Vagina (tissue), 2 donors: ENCODE measurements around the gene PLEKHA6. TPM values are rescaled to one million over a fixed set of nuclear protein-coding genes. Genes with fewer than 3 reads are reported as not detected.

Experiments
- DNase-seq, 2 donors: peaks; one replicate each; pipeline ENCODE4 v3.0.0-alpha.2; 2017; ENCODE audit errors: extremely low spot score in 2 of 2
- H3K27ac ChIP-seq: fragments of 200-600 bp; sonication (generic); one replicate; pipeline ENCODE4 v1.5.1; 2019
- H3K27me3 ChIP-seq: fragments of 200-600 bp; sonication (generic); one replicate; pipeline ENCODE4 v1.5.1; 2019
- H3K36me3 ChIP-seq, 2 donors: fragments of 200-600 bp; sonication (generic); one replicate each; pipeline ENCODE4 v1.5.1; 2017 to 2019
- H3K4me1 ChIP-seq: fragments of 200-600 bp; sonication (generic); one replicate; pipeline ENCODE4 v1.5.1; 2019
- H3K4me3 ChIP-seq, 2 donors: fragments of 200-600 bp; sonication (generic); 1 replicate in 1 of 2; 2 replicates in 1 of 2; pipeline ENCODE4 v1.5.1; 2016 to 2019
- H3K9me3 ChIP-seq: fragments of 200-600 bp; sonication (generic); one replicate; pipeline ENCODE4 v1.5.1; 2019
- CTCF ChIP-seq, 3 experiments: fragments of 450-650 bp in 2 of 3; fragments of 200-600 bp in 1 of 3; sonication (generic) in 1 of 3; IDR thresholded peaks; one replicate each; pipeline ENCODE4 v1.5.1; 2017 to 2019; ENCODE audit warnings: antibody characterized with exemption in 3 of 3, mild to moderate bottlenecking in 2 of 3, moderate library complexity in 2 of 3
- POLR2A ChIP-seq, 2 donors: fragments of 450-650 bp; IDR thresholded peaks; one replicate each; pipeline ENCODE4 v1.6.1; 2017; ENCODE audit warnings: antibody characterized with exemption in 2 of 2, mild to moderate bottlenecking in 2 of 2, moderate library complexity in 2 of 2
- POLR2AphosphoS5 ChIP-seq, 2 donors: sonication (generic); formaldehyde crosslinking; IDR thresholded peaks; one replicate each; pipeline ENCODE4 v1.9.0; 2017; ENCODE audit warnings: antibody characterized with exemption in 2 of 2, mild to moderate bottlenecking in 2 of 2, low read depth in 1 of 2; ENCODE audit not compliant: insufficient read depth in 1 of 2
- intact Hi-C: fragments of 100-400 bp; cut with DNase I; formaldehyde crosslinking; loops from one replicate; pipeline ENCODE4 v1.15.1; 2023
- total RNA-seq: library from RNA; depleted of rRNA; stranded (reverse); fragments of >200 nt; gene quantifications from one replicate; pipeline ENCODE4 v1.2.3, GENCODE V29; 2016

The PLEKHA6 gene
- total RNA-seq, 1 donor from 2014 or later = 15.0 TPM

GRCh38 chr1:204376919-204377799 is 17.4 kb upstream of the PLEKHA6 start:
- DNase-seq = no peak
- Histone ChIP-seq H3K4me3 (peak overlapping the region; percentile 47 to 53), H3K4me1 (peaks cover 15% of the 10 kb centered on the region), H3K36me3 (no peaks in the 10 kb centered on the region), H3K27ac (no peak overlapping the region), H3K9me3 (no peaks in the 10 kb centered on the region), H3K27me3 (no peaks in the 10 kb centered on the region)
- intact Hi-C loops = no loop called here
- TF ChIP-seq POLR2AphosphoS5 (IDR thresholded peaks at IDR 0.05; ENCODE audit: insufficient read depth in 1 of 2, low read depth in 1 of 2) = no peak
- TF ChIP-seq CTCF (IDR thresholded peaks at IDR 0.05) = no peak
- TF ChIP-seq POLR2A (IDR thresholded peaks at IDR 0.05) = no peak

GRCh38 chr1:204376465-204376864 is 16.7 kb upstream of the PLEKHA6 start:
- H3K4me3 ChIP-seq = no peak overlapping the region
- H3K27me3 ChIP-seq = no peaks in the 10 kb centered on the region
- H3K36me3 ChIP-seq = no peaks in the 10 kb centered on the region
- peaks cover 15% of the 10 kb centered on the region for H3K4me1 ChIP-seq
- H3K27ac ChIP-seq = no peak overlapping the region
- DNase-seq = no peak
- H3K9me3 ChIP-seq = no peaks in the 10 kb centered on the region
- TF ChIP-seq POLR2A (IDR thresholded peaks at IDR 0.05) (no peak), POLR2AphosphoS5 (IDR thresholded peaks at IDR 0.05; ENCODE audit: insufficient read depth in 1 of 2, low read depth in 1 of 2) (no peak), CTCF (IDR thresholded peaks at IDR 0.05) (no peak)
- intact Hi-C loops = no loop called here

GRCh38 chr1:204373911-204374310 is 14.2 kb upstream of the PLEKHA6 start:
- DNase-seq = no peak

GRCh38 chr1:204370176-204370575 is 10.4 kb upstream of the PLEKHA6 start:
- H3K9me3 ChIP-seq = no peaks in the 10 kb centered on the region
- no peak overlapping the region for H3K4me3 ChIP-seq
- H3K36me3 ChIP-seq = no peaks in the 10 kb centered on the region
- no peaks in the 10 kb centered on the region for H3K27me3 ChIP-seq
- TF ChIP-seq CTCF (IDR thresholded peaks at IDR 0.05) (no peak), POLR2A (IDR thresholded peaks at IDR 0.05) (no peak), POLR2AphosphoS5 (IDR thresholded peaks at IDR 0.05; ENCODE audit: insufficient read depth in 1 of 2, low read depth in 1 of 2) (no peak)
- no peak overlapping the region for H3K27ac ChIP-seq
- H3K4me1 ChIP-seq = no peaks in the 10 kb centered on the region
- intact Hi-C loops = no loop called here
- no peak for DNase-seq

More at GRCh38 chr1:204373911-204374310, 14.2 kb upstream of the PLEKHA6 start:
- intact Hi-C loops = no loop called here
- TF ChIP-seq POLR2A (IDR thresholded peaks at IDR 0.05) (no peak), POLR2AphosphoS5 (IDR thresholded peaks at IDR 0.05; ENCODE audit: insufficient read depth in 1 of 2, low read depth in 1 of 2) (no peak), CTCF (IDR thresholded peaks at IDR 0.05) (no peak)
- Histone ChIP-seq H3K27me3 (no peaks in the 10 kb centered on the region), H3K36me3 (no peaks in the 10 kb centered on the region), H3K27ac (no peak overlapping the region), H3K4me1 (peaks cover 15% of the 10 kb centered on the region), H3K4me3 (no peak overlapping the region), H3K9me3 (no peaks in the 10 kb centered on the region)
